NCI-H1930 (cell line): ENCODE measurements around the gene MAMSTR.
"Not testable (repeated sequence)": the region's sequence is repeated elsewhere in the genome, so short reads cannot be mapped to it uniquely, and the experiment has no call there.

Source experiments
- DNase-seq, 2 experiments: peaks; one replicate each; lab custom pipeline; 2025; lab: John Stamatoyannopoulos, UW

The MAMSTR gene

GRCh38 chr19:48687776-48688175, 31.7 kb downstream of the MAMSTR start:
- DNase-seq, result no peak

DNA sequence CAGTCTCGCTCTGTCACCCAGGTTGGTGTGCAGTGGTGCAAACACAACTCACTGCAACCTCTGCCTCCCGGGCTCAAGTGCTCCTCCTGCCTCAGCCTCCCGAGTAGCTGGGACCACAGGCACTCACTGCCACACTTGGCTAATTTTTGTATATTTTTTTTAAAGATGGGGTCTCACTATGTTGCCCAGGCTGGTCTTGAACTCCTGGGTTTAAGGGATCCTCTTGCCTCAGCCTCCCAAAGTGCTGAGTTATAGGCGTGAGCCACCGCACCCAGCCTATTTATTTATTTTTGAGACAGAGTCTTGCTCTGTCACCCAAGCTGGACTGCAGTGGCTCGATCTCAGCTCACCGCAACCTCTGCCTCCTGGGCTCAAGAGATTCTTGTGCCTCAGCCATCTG, 32.9 kb downstream of the MAMSTR start:
- DNase-seq, result not testable (repeated sequence)

- DNase-seq, result no peak
Measured at GRCh38 chr19:48686088-48686487, 33.4 kb downstream of the MAMSTR start.

DNA sequence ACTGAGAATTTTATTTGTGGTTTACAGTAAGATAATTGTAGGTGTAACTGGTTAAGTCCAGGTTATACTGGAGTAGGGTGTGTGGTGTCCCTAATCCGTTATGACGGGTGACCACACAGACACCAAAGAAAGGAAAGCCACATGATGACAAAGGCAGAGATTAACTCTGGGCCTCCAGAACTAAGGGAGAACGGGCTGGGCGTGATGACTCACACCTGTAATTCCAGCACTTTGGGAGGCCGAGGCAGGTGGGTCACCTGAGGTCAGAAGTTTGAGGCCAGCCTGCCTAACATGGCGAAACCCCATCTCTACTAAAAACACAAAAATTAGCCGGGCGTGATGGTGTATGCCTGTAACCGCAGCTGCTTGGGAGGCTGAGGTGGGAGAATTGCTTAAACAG, 33.9 kb downstream of the MAMSTR start:
- no peak for DNase-seq

DNA sequence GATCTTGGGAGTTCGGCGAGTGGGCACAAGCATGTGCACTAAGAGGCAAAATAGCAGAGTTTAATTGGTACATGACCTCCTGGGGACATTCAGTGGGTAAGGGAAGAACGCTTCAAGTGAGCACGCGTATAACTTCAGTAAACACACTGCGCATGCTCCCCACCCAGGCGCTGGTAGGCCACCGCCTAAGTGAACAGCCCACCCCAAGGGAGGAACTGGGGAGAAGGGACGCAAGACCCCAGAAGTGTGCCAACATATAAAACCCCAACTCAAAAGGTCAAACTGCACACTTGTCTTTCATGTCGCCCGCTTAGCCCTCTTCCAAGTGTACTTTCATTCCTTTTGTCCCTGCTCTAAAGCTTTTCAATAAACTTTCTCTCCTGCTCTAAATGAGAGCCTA, 36.2 kb downstream of the MAMSTR start:
- DNase-seq, result peak; percentile 83 to 95

- no peak for DNase-seq
Measured at GRCh38 chr19:48681127-48681470, 38.4 kb downstream of the MAMSTR start.

- no peak for DNase-seq
Measured at GRCh38 chr19:48680436-48681126, 38.9 kb downstream of the MAMSTR start.

DNA sequence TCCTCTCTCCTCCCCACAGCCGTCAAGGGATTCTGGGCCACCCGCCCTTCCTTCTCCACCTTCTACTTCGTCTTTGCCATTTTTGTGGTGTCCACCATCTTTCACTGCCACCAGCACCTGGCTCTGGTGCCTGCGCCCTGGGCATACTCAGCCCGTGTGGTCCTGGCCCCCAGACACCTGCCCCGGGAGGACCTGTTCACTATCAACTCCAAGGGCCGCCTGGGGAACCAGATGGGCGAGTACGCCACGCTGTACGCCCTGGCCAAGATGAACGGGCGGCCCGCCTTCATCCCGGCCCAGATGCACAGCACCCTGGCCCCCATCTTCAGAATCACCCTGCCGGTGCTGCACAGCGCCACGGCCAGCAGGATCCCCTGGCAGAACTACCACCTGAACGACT, 39.5 kb downstream of the MAMSTR start:
- DNase-seq, result not testable (repeated sequence)

GRCh38 chr19:48678201-48678600, 41.3 kb downstream of the MAMSTR start:
- DNase-seq, result no peak

DNA sequence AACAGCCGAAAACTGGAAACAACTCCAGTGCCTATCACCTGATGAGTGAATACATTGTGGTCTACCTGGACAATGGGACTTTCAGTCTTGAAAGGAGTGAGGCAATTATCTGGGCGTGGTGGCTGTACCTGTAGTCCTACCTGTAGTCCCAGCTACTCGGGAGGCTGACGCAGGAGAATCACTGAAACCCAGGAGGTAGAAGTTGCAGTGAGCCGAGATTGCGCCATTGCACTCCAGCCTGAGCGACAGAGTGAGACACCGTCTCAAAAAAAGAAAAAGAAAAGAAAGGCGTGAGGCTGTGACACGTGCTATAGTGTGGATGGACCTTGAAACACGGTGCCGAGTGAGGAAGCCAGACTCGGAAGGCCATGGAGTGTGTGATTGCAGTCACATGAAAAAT, 42.6 kb downstream of the MAMSTR start:
- no peak for DNase-seq

- DNase-seq, result no peak
Measured at GRCh38 chr19:48676487-48676886, 43.0 kb downstream of the MAMSTR start.

- DNase-seq, result peak; percentile 76 to 82
Measured at GRCh38 chr19:48674921-48675824, 44.4 kb downstream of the MAMSTR start.

DNA sequence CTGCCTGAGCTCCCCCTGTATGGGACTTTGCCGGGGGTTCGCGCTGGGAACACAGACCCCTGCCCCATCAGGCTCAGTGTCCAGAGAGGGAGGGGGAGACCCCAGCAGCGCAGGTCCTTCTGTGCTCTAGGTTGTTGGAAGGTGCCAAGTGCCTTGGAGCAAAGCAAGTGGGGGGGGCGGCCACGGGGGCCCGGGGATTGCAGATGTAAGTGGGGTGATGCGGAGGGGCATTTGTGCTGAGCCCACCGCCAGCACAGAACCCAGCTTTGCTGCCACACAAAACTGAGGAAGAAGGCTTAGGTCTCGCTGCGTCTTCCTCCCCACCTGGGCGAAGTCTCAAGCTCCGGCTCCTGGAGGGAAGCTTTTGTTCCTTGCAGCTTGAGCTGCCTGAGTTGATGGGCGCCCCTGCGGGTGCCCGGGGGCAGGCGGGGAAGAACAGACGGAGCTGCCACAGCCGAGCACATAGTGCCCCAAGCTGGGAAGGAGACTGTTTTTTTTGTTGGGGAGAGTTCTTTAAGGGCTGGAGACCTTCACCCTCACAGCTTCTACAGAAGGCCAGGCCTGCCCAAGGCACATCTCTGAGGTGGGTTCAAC, 45.2 kb downstream of the MAMSTR start:
- DNase-seq, result no peak

DNA sequence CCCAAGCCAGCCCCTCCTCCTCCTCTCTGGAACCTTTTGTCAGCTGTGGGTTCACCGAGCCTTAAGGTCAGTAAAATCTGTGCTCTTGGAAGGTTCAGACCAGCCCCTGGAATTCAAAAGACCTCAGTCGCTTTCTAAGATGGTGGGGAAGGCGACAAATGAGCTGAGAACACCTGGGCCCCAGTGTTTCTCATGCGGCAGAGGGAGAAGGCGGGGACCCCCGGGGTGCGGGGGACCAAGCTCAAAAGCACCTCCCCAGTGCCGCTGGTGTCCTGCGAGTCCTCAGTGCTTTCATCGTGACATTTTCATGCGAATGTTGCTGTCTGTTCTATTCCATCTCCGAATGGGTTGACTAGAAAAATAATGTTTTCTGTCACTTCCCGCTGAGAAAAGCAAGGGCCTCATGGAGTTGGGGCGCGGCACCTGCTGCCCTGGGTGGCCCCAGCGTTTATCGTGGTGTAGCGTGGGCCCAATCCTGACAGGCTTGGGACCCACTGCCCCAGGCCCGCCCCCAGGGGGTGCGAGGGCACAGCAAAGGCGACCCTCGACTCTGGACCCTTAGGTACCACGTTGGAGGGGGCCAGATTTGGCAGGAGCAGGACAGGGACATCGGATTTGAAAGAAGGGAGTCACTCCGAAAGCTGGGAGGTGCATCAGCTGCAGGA, 46.0 kb downstream of the MAMSTR start:
- no peak for DNase-seq

- no peak for DNase-seq
Measured at GRCh38 chr19:48672994-48673393, 46.5 kb downstream of the MAMSTR start, which contains the start of gene NTN5. Gene NTN5 (minus strand): TSS chr19:48673017. CDS start chr19:48670986, 2,031 bp downstream.

DNA sequence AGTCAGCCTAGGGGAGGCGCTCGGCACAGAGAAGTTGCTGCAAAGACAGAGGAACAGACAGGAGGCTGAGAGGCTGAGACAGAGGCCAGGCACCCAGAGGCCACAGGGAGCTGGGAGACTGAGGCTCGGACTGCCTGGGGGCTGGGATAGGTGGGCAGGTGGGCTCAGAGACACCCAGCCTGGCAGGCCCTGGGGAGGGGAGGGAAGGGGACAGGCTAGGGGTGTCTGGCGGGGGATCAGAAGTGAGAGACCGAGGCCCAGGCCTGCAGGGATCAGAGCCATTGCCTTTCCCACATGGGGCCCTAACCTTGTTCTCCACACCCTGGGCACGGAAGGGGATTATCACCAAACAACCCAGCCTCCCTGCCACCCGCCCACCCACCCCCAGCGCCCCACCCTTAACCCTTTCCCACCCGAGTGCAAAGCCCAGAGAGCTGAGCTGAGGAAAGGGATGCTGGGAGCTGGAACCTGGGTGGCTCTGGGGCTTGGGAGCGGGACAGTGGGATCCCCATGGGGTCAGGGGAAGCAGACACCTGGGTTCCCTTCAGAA, 48.0 kb downstream of the MAMSTR start:
- no peak for DNase-seq

DNA sequence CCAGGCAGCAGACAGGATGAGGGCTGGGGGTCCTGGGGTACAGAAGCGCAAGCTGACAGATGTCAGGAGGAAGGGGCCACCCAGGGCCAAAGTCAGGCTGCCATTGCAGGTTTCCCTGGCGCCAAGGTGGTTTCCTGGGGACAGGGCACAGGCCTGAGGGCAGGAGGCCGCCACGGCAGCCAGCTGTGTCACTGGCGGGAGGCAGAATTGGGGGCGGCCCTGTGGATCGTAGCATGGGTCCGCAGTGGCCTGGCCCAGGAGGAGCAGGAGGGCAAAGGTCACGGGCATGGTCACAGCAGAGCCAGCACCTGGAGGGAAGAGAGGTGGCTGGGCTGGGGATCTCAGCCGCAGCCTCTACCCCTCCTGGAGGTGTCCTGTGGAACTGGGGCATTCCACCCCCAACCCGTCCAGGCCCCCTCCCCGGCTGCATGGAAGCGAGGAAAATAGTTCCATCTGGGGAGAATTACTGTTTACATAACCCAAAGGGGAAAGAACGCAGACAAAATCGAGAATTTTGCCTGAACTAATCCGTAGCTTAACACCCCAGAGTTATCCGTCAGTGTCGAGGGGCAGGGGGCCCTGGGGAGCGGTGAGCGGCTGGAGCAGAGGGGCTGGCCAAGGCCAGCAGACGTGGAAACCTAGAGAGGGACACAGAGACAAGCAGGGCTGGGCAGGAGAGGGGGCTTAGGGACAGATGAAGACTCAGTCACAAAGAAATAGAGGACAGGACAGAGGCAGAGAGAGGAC, 48.7 kb downstream of the MAMSTR start:
- DNase-seq, result no peak

- no peak for DNase-seq
Measured at GRCh38 chr19:48669903-48670668, 49.4 kb downstream of the MAMSTR start.

GRCh38 chr19:48668761-48669160, 50.8 kb downstream of the MAMSTR start:
- no peak for DNase-seq

- DNase-seq, result no peak
Measured at GRCh38 chr19:48668332-48668731, 51.2 kb downstream of the MAMSTR start.

- DNase-seq, result no peak
Measured at GRCh38 chr19:48665786-48666185, 53.7 kb downstream of the MAMSTR start.
